HG02798 (cell line): ENCODE results near the gene USP12.

Source experiments
- ATAC-seq: cut with Tn5 transposase; IDR thresholded peaks from one replicate; pipeline ENCODE4 v1.9.1; 2021; ENCODE audit warnings: mild to moderate bottlenecking; ENCODE audit not compliant: unreplicated experiment, poor library complexity

USP12 gene

GRCh38 chr13:27018882-27019281 lies 152.7 kb downstream of the USP12 start:
- ATAC-seq = no peak

GRCh38 chr13:27018344-27018861 lies 153.2 kb downstream of the USP12 start:
- no peak for ATAC-seq

GRCh38 chr13:27016875-27017274 lies 154.7 kb downstream of the USP12 start:
- no peak for ATAC-seq
